ENCODE results near the gene PRKAG2.

PRKAG2 gene

GRCh38 chr7:151689196-151689971 lies 187.5 kb downstream of the PRKAG2 start:
- CTCF ChIA-PET, result interaction anchor here (1.1 kb wide), 1 partner anchor 24 kb away, joined by 3 read pairs; no protein-coding TSS in a partner anchor
- DNase-seq (ENCODE audit: extremely low spot score), result no peak
- no peak for TF ChIP-seq CTCF (IDR thresholded peaks at IDR 0.05; ENCODE audit: control extremely low read depth, extremely low read depth, low read depth, missing control alignments)
- POLR2A ChIA-PET, result no interaction called here

- POLR2A ChIA-PET, result no interaction called here
- no peak for TF ChIP-seq CTCF (IDR thresholded peaks at IDR 0.05; ENCODE audit: control extremely low read depth, extremely low read depth, low read depth, missing control alignments)
- CTCF ChIA-PET, result interaction anchor here (1.1 kb wide), 1 partner anchor 23 kb away, joined by 3 read pairs; no protein-coding TSS in a partner anchor
- DNase-seq (ENCODE audit: extremely low spot score), result no peak
These were observed 188.6 kb downstream of the PRKAG2 start for GRCh38 chr7:151688236-151688780.

GRCh38 chr7:151687523-151688235 lies 189.2 kb downstream of the PRKAG2 start:
- no peak for DNase-seq (ENCODE audit: extremely low spot score)
- CTCF ChIA-PET, result interaction anchor here (1.1 kb wide), 1 partner anchor 23 kb away, joined by 3 read pairs; no protein-coding TSS in a partner anchor
- POLR2A ChIA-PET, result no interaction called here
- no peak for TF ChIP-seq CTCF (IDR thresholded peaks at IDR 0.05; ENCODE audit: control extremely low read depth, extremely low read depth, low read depth, missing control alignments)

- TF ChIP-seq CTCF (IDR thresholded peaks at IDR 0.05; ENCODE audit: control extremely low read depth, extremely low read depth, low read depth, missing control alignments), result no peak
- DNase-seq (ENCODE audit: extremely low spot score), result no peak
- ChIA-PET POLR2A (no interaction called here), CTCF (no interaction called here)
These were observed 190.1 kb downstream of the PRKAG2 start for GRCh38 chr7:151686826-151687225.

- CTCF ChIA-PET, result no interaction called here
- peak; percentile 10 for DNase-seq (ENCODE audit: extremely low spot score)
- no peak for TF ChIP-seq CTCF (IDR thresholded peaks at IDR 0.05; ENCODE audit: control extremely low read depth, extremely low read depth, low read depth, missing control alignments)
- POLR2A ChIA-PET, result no interaction called here
These were observed 190.7 kb downstream of the PRKAG2 start for GRCh38 chr7:151686016-151686766.
